GM21423 (cell line): ENCODE measurements around the gene RO60.
"Not testable (repeated sequence)": the region's sequence is repeated elsewhere in the genome, so short reads cannot be mapped to it uniquely, and the experiment has no call there.

Experiments
- ATAC-seq: cut with Tn5 transposase; IDR thresholded peaks from one replicate; pipeline ENCODE4 v1.9.1; 2021; ENCODE audit warnings: mild to moderate bottlenecking, moderate library complexity; ENCODE audit not compliant: unreplicated experiment

RO60 gene

GRCh38 chr1:193059282-193060114 lies at the start of gene RO60, which contains the start of gene UCHL5:
Gene RO60 (plus strand): TSS chr1:193059612. CDS start chr1:193069055, 9,443 bp downstream.
Gene UCHL5 (minus strand): TSS chr1:193059360. CDS start chr1:193059260, 100 bp downstream.
- peak; percentile 93 for ATAC-seq

GRCh38 chr1:193011406-193011805 lies 48.0 kb upstream of the RO60 start:
- no peak for ATAC-seq

- no peak for ATAC-seq
These were observed 46.4 kb upstream of the RO60 start for GRCh38 chr1:193013005-193013404.

- no peak for ATAC-seq
These were observed 45.7 kb upstream of the RO60 start for GRCh38 chr1:193013707-193014106.

GRCh38 chr1:193014400-193014799 lies 45.0 kb upstream of the RO60 start:
- ATAC-seq = no peak

- ATAC-seq = no peak
These were observed 42.6 kb upstream of the RO60 start for GRCh38 chr1:193016788-193017187.

- peak; percentile 79 for ATAC-seq
These were observed 39.9 kb upstream of the RO60 start for GRCh38 chr1:193019442-193020026.

GRCh38 chr1:193025218-193025617 lies 34.2 kb upstream of the RO60 start:
- no peak for ATAC-seq

- no peak for ATAC-seq
These were observed 29.1 kb upstream of the RO60 start for GRCh38 chr1:193030280-193030679.

- no peak for ATAC-seq
These were observed 28.0 kb upstream of the RO60 start for GRCh38 chr1:193031431-193031830.

GRCh38 chr1:193032643-193033427 lies 26.6 kb upstream of the RO60 start:
- not testable (repeated sequence) for ATAC-seq

GRCh38 chr1:193033610-193034009 lies 25.8 kb upstream of the RO60 start:
- no peak for ATAC-seq

- ATAC-seq = no peak
These were observed 22.9 kb upstream of the RO60 start for GRCh38 chr1:193036337-193037047.

- ATAC-seq = no peak
These were observed 19.4 kb upstream of the RO60 start for GRCh38 chr1:193040011-193040410.

GRCh38 chr1:193042766-193043691 lies 16.4 kb upstream of the RO60 start:
- no peak for ATAC-seq

- not testable (repeated sequence) for ATAC-seq
These were observed 10.5 kb upstream of the RO60 start for GRCh38 chr1:193048913-193049312.

GRCh38 chr1:193054169-193054675 lies 5.2 kb upstream of the RO60 start:
- no peak for ATAC-seq

- peak; percentile 43 for ATAC-seq
These were observed 707 bp upstream of the RO60 start for GRCh38 chr1:193058529-193059281.

GRCh38 chr1:193060115-193060403 lies 647 bp downstream of the RO60 start:
- ATAC-seq = no peak
